Skeletal muscle cell (primary cell): ENCODE measurements around the gene ANKS1B.
"Not testable (repeated sequence)": the region's sequence is repeated elsewhere in the genome, so short reads cannot be mapped to it uniquely, and the experiment has no call there.

Source experiments
- DNase-seq: peaks from one replicate; pipeline ENCODE4 v3.0.0-alpha.2; 2010; ENCODE audit warnings: low read depth
- H3K4me3 ChIP-seq: 2 replicates; pipeline ENCODE4 v1.5.1; 2011; ENCODE audit warnings: low read depth, mild to moderate bottlenecking, control low read depth, low read length, moderate library complexity

Gene ANKS1B

DNA sequence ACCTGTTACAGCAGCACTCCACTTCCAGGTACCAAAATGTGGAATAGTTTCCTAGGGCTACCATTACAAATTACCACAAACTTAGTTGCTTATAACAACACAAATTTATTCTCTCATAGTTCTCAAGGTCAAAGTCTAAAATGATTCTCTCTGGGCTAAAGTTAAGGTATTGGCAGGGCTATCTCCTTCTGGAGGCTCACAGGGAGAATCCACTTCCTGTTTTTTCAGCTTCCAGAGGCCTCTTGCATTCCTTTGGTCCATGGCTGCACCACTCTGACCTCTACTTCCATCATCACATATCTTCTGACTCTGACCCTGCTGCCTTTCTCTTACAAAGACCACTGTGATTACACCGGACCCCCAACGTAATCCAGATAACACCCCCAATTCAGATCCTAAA, 340.1 kb downstream of the ANKS1B start:
- DNase-seq, result no peak
- H3K4me3 ChIP-seq, result no peak overlapping the region

DNA sequence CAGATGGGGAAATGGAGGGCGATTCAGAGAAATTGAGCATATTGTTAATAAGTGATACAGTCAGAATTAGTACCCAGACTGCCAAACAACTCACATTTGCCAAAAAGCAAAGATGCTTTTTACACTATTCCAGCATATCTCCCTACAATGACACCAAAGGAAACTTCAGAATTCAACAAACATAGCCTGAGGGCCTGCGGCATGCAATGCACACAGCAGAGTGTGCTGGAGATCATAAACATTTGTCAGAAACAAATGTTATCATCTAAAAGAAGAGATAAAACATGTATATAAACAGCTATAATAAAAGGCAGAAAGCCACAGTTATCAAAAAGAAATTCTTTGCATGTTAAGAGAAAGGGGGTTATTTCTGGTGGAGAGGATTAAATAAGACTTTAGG, 357.3 kb downstream of the ANKS1B start:
- H3K4me3 ChIP-seq, result no peak overlapping the region
- no peak for DNase-seq

DNA sequence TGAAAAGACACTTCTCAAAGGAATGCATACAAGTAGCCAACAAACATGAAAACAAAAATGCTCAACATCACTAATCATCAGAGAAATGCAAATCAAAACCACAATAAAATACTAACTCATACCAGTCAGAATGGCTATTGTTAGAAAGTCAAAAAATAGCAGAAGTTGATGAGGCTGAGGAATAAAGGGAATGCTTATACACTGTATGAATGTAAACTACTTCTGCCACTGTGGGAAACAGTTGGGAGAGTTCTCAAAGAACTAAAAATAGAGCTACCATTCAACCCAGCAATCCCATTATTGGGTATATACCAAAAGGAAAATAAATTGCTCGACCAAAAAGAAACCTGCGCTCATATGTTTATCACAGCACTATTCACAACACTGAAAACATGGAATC, 360.1 kb downstream of the ANKS1B start:
- not testable (repeated sequence) for H3K4me3 ChIP-seq, DNase-seq

DNA sequence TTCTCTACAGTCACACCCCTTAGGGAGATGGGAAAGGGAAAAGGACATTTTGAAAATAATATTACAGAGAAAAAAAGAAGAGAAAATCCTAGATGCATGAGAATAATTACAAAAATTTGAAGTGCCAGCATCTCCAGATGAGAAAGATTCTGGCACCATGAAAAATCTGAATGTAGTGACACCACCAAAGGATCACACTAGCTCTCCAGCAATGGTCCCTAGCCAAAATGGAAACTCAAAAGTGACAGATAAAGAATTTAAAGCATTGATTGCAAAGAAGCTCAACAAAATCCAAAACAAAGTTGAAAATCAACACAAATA, 364.6 kb downstream of the ANKS1B start:
- no peak for DNase-seq
- H3K4me3 ChIP-seq, result no peak overlapping the region

DNA sequence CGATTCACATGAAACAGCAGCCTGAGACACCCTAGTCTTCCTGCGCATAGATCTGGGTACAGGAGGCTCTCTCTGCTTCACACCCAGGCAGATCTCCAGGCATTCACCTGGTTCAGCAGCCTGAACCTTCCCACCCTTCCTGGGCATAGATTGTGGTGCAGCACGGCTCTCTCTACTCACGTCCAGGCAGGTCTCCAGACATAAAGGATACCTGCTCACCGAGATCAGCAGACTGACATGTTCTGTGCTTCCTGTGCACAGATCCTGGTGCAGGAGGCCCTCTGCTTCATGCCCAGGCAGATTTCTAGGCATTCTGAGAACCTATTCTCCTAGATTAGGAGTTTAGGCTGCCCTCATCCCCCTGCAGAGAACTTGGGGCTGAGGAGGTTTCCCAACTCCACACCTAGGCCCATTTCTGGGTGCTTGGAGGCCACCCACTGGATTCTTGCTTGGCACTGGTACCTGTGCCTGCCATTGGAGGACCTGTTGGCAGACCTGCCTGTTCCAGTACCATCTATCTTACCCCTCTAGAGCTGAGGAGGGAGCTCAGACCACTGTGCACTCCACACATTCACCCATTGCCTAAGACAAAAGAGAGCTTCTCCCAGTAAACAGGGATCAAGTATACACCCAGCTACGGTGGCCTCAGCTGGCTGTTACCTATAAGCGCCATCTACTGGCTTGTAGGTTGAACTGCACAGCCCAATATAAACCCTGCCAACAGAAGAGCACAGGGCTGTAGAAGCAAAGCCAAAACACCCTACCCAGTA, 365.2 kb downstream of the ANKS1B start:
- DNase-seq, result no peak
- no peak overlapping the region for H3K4me3 ChIP-seq

DNA sequence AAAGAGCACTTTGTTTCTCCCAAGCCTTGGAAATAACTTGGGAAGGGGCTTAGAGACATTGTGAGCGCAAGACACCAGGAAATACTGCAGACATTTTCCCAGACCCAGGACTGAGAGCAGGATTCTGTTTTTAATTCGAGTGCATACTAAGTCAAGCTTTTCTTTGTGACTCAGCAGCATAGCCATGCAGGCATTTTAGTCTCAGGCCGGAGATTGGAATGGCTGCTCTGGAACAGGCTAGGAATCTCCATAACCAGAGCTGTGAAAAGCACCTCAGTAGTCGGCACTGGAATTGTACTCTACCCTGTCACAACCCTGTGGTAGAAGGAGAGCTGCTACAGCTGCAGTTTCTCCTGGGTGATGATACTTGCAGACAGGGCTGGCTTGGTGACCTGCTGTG, 366.1 kb downstream of the ANKS1B start:
- no peak for DNase-seq
- H3K4me3 ChIP-seq, result no peak overlapping the region

DNA sequence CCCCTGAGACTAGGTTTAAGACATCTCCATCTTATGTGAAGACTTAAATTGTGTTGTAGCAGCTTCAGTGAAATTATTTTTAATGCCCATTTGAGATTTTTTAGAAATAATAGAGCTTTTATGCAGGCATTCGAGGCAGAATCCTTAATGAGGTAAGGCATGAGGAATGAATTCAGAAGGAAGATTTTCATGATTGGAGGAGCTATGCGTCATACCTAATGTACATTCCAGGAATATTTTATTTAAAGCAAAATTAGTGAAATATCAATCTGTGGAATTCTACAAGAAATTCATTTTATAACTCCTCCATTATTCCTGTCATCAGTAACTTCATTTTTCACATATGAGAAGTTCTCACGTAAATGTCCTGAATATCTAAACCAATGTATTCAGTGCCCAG, 373.1 kb downstream of the ANKS1B start:
- no peak for DNase-seq
- H3K4me3 ChIP-seq, result no peak overlapping the region

DNA sequence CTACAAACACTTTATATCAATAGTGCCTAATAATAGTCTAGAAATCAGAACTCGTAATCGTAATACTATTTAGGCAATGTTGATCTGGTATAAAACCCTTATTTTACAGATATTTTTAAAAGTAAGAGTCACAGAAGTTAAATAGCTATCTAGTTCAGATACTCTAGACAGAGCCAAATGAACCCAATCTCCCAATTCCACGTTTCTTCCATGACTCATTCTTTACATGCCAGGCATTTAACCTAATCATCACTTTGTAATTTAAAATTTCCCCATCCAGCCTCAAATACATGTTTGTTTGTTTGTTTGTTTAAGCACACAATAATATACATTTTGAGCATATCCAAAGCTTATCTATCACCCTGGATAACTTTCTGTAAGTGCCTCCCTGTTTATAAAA, 373.6 kb downstream of the ANKS1B start:
- no peak for DNase-seq
- H3K4me3 ChIP-seq, result no peak overlapping the region

DNA sequence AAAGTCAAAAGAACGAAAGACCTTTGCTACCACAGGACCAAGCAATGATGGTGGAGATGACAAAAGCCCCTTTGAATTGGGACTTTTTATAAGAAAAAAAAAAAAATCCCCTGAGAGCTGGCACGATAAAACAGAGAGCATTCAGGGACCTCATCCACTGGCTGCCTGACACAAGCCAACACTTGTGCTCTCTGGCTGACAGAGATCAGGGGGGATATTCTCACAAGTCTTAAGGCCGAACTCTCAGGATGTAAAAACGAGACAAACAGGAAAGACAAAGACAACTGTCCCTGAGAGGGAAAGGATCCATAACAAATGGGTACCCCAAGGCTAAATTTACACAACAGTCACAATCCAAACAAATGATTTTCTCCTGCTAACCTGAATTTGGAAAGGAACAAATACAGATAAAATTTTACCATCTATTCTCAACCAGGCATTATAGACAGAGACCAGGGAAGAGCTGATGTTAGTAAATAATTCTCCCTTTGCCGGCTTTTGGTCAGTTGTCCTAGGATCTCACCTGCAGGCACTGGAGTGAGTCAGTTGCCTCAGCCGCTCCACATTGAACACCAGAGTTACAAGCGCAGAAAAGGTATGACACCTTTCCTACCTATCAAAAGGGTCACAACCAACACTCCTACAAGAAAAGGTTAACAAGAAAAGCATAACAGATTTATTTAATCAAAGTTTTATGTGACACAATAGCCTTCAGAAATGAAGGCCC, 375.1 kb downstream of the ANKS1B start:
- H3K4me3 ChIP-seq, result no peak overlapping the region
- DNase-seq, result no peak

DNA sequence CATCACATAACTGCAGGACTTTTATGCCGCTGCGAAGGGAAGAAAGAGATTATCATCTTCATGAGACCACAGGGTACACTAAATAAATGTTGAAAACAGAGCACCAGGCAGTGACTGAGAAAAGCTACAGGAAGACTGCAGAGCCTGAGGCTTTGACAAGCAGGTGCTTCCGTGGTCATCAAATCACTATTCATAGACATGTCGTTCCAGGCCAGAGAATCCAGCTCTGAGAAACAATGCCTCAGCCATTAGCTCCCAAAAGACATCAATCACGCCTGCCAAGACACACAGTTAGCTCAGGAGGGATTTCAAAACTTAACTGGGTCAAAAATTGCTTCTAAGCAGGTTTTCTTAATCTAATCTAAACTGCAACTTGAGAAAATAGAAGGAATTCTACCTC, 384.3 kb downstream of the ANKS1B start:
- H3K4me3 ChIP-seq, result no peak overlapping the region
- DNase-seq, result no peak

DNA sequence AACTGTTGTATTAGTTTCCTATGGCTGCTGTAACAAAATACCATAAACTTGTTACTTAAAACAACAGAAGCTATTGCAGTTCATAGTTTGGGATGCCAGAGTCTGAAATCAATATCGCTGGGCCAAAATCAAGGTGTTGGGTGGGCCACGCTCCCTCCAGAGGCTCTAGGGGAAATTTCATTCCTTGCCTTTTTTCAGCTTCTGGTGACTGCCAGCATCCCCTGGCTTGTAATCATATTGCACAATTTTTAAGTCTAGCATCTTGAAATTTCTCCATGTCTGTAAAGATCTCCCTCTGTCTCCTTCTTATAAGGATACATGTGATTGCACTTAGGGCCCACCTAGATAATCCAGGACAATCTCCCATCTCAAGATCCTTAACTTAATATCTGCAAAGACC, 386.0 kb downstream of the ANKS1B start:
- H3K4me3 ChIP-seq, result no peak overlapping the region
- no peak for DNase-seq

DNA sequence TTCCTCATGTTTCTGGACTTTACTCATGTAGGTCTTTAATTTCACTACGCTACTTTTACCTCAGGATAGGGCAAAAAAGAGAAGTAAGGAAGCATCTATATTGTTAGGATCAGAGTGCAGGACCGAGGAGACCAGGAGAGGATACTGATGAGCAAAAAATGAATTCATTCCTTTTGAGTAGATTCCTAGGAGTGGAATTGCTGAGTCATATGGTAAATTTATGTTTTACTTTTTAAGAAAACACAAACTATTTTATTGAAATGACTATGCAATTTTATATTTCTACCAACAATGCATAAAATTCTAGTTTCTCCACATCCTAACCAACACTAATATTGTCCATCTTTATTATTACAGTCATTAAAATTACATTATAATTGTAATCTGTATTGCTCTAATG, 388.0 kb downstream of the ANKS1B start:
- no peak for DNase-seq

DNA sequence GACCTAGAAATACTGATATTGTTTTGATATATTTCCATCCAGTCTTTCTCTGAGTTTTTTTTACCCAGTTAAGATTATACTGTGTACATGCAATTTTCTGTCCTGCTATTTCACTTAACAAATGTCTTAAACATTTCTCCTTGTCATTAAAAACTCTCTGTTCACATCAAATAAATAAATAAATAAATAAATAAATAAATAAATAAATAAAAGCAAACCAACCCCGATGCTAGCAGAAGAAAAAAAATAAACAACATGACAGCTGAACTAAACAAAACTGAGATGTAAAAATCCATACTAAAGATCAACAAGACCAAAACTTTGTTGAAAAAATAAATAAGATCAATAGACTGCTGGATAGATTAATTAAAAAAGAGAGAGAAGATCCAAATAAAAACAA, 407.6 kb downstream of the ANKS1B start:
- DNase-seq, result not testable (repeated sequence)

More for the DNA sequence above, 388.0 kb downstream of the ANKS1B start:
- no peak overlapping the region for H3K4me3 ChIP-seq

DNA sequence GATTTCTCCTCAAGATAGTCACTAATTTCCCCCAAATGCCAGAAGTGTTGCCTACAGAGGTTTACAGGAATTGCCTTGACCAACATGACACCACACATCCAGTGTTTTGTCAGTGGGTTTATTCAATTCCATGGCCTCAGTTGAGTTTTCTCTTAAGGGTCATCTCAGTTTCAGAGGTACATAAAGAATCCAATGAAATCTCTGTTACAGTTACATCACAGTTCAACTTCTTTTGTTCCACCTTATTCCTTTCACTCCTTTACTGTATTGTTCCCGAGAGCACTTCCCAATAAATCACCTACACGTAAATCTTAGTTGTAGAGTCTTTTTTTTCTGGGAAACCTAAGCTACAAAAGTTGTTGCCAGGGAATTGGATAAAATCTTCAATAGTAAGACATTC, 410.8 kb downstream of the ANKS1B start:
- DNase-seq, result no peak
- H3K4me3 ChIP-seq, result no peak overlapping the region

More for the DNA sequence above, 407.6 kb downstream of the ANKS1B start:
- H3K4me3 ChIP-seq, result not testable (repeated sequence)

DNA sequence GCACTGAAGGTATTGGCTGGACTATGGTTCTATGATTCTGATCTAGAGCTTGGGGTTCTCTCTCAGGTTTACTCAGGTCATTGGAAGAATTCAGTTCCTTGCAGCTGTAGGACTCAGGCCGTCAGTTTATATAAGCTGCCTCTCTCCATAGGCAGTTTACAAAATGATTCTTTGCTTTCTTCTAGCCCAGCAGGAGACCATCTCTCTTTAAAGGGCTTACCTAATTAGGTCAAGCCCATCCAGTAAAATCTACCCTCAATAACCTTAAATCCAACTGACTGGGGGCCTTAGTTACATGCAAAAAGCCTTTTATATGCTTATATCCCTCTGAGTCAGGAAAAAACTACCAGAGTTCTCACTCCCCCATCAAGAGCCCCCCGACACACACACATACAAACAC, 417.7 kb downstream of the ANKS1B start:
- no peak for DNase-seq
- H3K4me3 ChIP-seq, result no peak overlapping the region

DNA sequence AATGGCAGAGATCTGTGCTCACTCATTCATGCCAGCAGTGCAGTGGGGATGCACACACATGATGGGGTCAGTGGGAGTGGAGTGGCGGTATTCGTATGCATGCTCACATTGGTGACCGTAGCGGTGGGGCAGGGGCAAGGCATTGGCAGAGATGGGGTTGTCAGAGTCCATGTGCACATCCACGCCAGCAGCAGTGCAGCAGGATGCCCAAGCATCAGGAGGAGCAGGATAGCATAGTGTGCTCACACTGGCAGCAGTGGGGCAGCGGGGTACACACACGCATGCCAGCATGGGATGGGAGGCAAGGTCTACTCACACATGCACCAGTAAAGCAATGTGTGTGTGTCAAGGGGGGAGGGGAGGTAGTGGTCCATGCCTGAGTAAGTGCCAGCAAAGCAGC, 426.6 kb downstream of the ANKS1B start:
- H3K4me3 ChIP-seq, result no peak overlapping the region
- no peak for DNase-seq

DNA sequence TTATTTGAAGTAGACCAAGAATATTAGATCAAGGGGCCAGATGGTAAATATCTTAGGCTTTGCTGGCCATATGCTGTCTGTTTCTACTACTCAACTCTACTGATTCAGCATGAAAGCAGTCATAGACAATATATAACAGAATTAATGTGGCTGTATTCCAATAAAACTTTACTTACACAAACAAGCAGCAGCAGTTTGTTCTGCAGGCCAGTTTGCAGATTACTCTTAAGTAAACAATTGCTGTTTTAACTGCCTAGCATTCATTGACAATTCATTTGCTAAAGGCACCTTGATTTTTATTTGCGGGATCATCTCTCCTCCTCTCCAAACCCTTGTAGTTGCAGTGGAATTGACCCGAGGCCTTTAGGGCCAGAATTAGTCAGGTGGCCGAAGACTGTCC, 431.3 kb downstream of the ANKS1B start:
- no peak overlapping the region for H3K4me3 ChIP-seq
- no peak for DNase-seq

DNA sequence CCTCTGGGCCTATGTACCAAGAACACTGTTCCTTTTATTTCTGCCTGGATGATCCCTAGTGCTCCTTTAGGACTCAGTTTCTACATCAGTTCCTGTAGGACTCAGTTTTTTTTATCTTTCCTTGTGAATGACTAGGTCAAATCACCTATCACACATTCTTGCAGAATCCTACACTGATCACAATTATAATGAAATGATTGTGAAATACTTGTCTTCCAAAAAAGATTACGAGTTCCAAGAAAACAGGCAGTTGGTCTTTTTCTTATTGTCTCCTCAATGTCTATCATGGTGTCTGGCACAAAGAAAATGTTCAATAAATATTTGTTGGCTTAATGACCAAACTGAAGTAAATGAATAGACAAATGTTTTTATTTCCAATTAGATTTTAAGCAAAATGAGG, 432.7 kb downstream of the ANKS1B start:
- H3K4me3 ChIP-seq, result no peak overlapping the region
- DNase-seq, result no peak

DNA sequence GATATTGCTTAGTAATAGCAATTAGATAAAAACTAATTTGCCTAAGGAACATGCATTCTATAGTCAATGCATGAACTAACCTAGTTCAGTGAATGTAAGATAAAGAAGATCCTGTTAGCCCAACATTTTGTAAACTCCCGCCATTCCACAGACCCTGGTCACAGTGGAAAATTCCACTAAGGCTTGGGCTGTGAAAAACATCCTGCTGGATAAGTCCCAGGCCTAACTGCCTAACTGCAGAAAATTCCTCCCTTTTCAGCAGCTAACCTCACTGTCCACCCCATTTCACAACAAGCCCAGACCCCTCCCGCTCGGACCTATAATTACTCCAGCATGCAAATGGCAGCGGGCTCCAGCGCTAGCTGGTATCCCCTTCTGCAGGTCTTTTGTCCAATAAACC, 435.1 kb downstream of the ANKS1B start:
- no peak overlapping the region for H3K4me3 ChIP-seq
- DNase-seq, result no peak

DNA sequence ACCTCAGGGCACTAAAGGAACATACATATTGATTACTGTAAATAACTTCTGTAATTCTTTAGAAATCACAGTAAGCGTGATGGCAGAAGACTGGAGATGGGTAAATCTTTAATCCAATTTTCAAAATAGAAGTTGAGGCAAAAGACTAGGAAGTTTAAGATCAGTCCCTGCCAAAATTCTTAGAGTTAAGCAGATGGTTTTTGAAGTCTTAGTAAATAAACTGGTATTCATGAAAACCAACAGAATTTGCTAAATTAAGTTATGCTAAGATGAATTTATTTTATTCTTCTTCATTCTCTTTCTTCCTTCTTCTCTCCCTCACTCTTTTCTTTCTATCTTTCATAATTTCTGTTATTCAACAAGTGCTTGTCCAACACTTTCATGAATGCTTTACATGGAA, 435.5 kb downstream of the ANKS1B start:
- no peak for DNase-seq

DNA sequence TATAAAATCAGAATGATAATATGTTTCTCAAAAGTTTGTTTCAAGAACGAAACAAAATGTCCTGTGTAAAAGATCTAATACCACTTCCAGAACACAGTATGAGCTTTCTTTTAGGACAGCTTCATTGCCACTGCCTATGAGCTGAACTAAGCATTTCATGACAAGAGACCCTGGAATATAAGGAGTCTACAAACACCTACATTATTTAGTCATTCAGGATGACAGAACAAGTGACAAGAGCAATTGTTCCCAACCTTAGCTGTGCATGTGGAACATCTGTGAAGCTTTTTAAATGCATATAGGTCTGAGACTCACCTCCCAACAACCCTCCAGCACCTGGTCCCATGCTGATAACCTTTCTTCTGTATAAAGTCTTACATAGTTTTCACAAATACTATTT, 440.3 kb downstream of the ANKS1B start:
- no peak overlapping the region for H3K4me3 ChIP-seq
- no peak for DNase-seq

More for the DNA sequence above, 435.5 kb downstream of the ANKS1B start:
- no peak overlapping the region for H3K4me3 ChIP-seq
